Raji (cell line): ENCODE measurements around the gene SERP1.

Experiments used
- POLR2A ChIP-seq: IDR thresholded peaks from 2 replicates; pipeline ENCODE4 v1.6.1; 2011; ENCODE audit warnings: low read depth, low read length, control low read depth; ENCODE audit not compliant: insufficient read depth

SERP1 gene

GRCh38 chr3:150509780-150510179 is 36.5 kb downstream of the SERP1 start:
- no peak for TF ChIP-seq POLR2A

GRCh38 chr3:150508401-150508800 is 37.9 kb downstream of the SERP1 start:
- TF ChIP-seq POLR2A: no peak

- TF ChIP-seq POLR2A: no peak
Measured at GRCh38 chr3:150504483-150504882, 41.8 kb downstream of the SERP1 start.

GRCh38 chr3:150503402-150504099 is 42.7 kb downstream of the SERP1 start:
- TF ChIP-seq POLR2A: no peak

GRCh38 chr3:150497956-150498355 is 48.3 kb downstream of the SERP1 start:
- TF ChIP-seq POLR2A: no peak

- no peak for TF ChIP-seq POLR2A
Measured at GRCh38 chr3:150495563-150496168, 50.6 kb downstream of the SERP1 start.

GRCh38 chr3:150495149-150495548 is 51.1 kb downstream of the SERP1 start:
- TF ChIP-seq POLR2A: no peak

GRCh38 chr3:150494411-150494977 is 51.8 kb downstream of the SERP1 start:
- TF ChIP-seq POLR2A: no peak
